Measurements from ENCODE around the gene LAG3.

DNA sequence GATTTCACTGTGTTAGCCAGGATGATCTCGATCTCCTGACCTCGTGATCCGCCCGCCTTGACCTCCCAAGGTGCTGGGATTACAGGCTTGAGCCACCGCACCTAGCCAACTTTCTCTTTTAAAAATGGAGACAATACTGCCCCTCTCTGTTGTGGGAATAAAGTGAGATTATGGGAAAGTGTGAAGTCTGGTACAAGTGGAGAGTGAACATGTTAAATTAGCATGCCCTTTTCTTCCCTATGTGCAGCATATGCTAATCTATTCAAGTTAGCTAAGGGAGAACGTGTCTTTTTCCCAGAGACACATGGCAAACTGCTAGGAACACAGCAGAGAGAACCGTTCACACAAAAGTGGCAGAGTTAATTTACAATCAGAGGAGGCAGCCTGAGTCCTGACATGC, 47.0 kb upstream of the LAG3 start:
- TF ChIP-seq, protein P1, sequence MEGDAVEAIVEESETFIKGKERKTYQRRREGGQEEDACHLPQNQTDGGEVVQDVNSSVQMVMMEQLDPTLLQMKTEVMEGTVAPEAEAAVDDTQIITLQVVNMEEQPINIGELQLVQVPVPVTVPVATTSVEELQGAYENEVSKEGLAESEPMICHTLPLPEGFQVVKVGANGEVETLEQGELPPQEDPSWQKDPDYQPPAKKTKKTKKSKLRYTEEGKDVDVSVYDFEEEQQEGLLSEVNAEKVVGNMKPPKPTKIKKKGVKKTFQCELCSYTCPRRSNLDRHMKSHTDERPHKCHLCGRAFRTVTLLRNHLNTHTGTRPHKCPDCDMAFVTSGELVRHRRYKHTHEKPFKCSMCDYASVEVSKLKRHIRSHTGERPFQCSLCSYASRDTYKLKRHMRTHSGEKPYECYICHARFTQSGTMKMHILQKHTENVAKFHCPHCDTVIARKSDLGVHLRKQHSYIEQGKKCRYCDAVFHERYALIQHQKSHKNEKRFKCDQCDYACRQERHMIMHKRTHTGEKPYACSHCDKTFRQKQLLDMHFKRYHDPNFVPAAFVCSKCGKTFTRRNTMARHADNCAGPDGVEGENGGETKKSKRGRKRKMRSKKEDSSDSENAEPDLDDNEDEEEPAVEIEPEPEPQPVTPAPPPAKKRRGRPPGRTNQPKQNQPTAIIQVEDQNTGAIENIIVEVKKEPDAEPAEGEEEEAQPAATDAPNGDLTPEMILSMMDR (conservative IDR thresholded peaks at IDR 0.05; ENCODE audit: low read depth, low read length): no peak
- no peak for TF ChIP-seq EZH2 (IDR thresholded peaks at IDR 0.05; ENCODE audit: borderline replicate concordance, low read depth, low read length, poor library complexity, severe bottlenecking)

Measured in A673 (cell line).